SU-DHL-6 (cell line): ENCODE data around the gene ALDH1A1.

Experiments used
- H2AFZ ChIP-seq: fragments of 200-600 bp; sonication (generic); 2 replicates; pipeline ENCODE4 v1.6.1; 2014; ENCODE audit warnings: low read depth, mild to moderate bottlenecking, moderate library complexity, mixed read lengths, antibody characterized with exemption, low read length; ENCODE audit not compliant: severe bottlenecking
- H3F3A ChIP-seq: fragments of 200-600 bp; shearing (Covaris generic); 2 replicates; pipeline ENCODE4 v1.6.0; 2016; ENCODE audit warnings: antibody characterized with exemption, mild to moderate bottlenecking; ENCODE audit not compliant: insufficient read depth
- H3K27ac ChIP-seq: fragments of 200-600 bp; sonication (generic); 2 replicates; pipeline ENCODE4 v1.5.1; 2016; ENCODE audit warnings: low read depth, mild to moderate bottlenecking, low read length, moderate library complexity, mixed read lengths
- H3K27me3 ChIP-seq: fragments of 200-600 bp; sonication (generic), shearing (Covaris generic); 2 replicates; pipeline ENCODE4 v1.6.0; 2014; ENCODE audit warnings: mild to moderate bottlenecking, low read length
- H3K36me3 ChIP-seq: fragments of 200-600 bp; sonication (generic); 2 replicates; pipeline ENCODE4 v1.6.1; 2014; ENCODE audit warnings: mild to moderate bottlenecking, low read length, mixed read lengths
- H3K4me2 ChIP-seq: fragments of 300-600, 200-600 bp; shearing (Covaris generic), sonication (generic); 2 replicates; pipeline ENCODE4 v1.6.0; 2014; ENCODE audit warnings: low read length, low read depth, mild to moderate bottlenecking; ENCODE audit not compliant: poor library complexity, severe bottlenecking
- H3K4me3 ChIP-seq: fragments of 200-600 bp; sonication (generic); 2 replicates; pipeline ENCODE4 v1.5.1; 2014; ENCODE audit warnings: antibody characterized with exemption, low read length, mild to moderate bottlenecking, mixed read lengths; ENCODE audit not compliant: insufficient read depth, poor library complexity, severe bottlenecking
- H3K79me2 ChIP-seq: fragments of 200-600 bp; sonication (generic); 2 replicates; pipeline ENCODE4 v1.6.1; 2014; ENCODE audit warnings: mild to moderate bottlenecking, low read length, moderate library complexity; ENCODE audit not compliant: insufficient read depth
- H3K9ac ChIP-seq: fragments of 200-600 bp; sonication (generic); 2 replicates; pipeline ENCODE4 v1.7.0; 2014; ENCODE audit warnings: mild to moderate bottlenecking, low read length
- H3K9me2 ChIP-seq: fragments of 200-600 bp; sonication (generic); replicated peaks from 2 replicates; pipeline ENCODE4 v1.6.1; 2014; ENCODE audit warnings: low read length; ENCODE audit not compliant: insufficient read depth
- H3K9me3 ChIP-seq: fragments of 200-600 bp; sonication (generic); 2 replicates; pipeline ENCODE4 v1.6.1; 2014; ENCODE audit warnings: low read length, mixed read lengths; ENCODE audit not compliant: insufficient read depth
- H4K20me1 ChIP-seq: fragments of 200-600 bp; sonication (generic); 2 replicates; pipeline ENCODE4 v1.6.1; 2014; ENCODE audit warnings: low read depth, mild to moderate bottlenecking, antibody characterized with exemption, low read length, moderate library complexity, mixed read lengths
- EZH2phosphoT487 ChIP-seq: fragments of 200-600 bp; sonication (generic), shearing (Covaris generic); conservative IDR thresholded peaks from 2 replicates; pipeline ENCODE4 v1.6.1; 2018; ENCODE audit warnings: mild to moderate bottlenecking, antibody characterized with exemption, low read length, moderate library complexity, mixed read lengths
- TF ChIP-seq, protein P1 (sequence below): fragments of 200-600 bp; sonication (generic); IDR thresholded peaks from one replicate; pipeline ENCODE4 v1.5.1; 2017; ENCODE audit warnings: antibody characterized with exemption, mild to moderate bottlenecking, low read length, moderate library complexity; ENCODE audit not compliant: insufficient read depth, poor library complexity, severe bottlenecking

ALDH1A1 gene

DNA sequence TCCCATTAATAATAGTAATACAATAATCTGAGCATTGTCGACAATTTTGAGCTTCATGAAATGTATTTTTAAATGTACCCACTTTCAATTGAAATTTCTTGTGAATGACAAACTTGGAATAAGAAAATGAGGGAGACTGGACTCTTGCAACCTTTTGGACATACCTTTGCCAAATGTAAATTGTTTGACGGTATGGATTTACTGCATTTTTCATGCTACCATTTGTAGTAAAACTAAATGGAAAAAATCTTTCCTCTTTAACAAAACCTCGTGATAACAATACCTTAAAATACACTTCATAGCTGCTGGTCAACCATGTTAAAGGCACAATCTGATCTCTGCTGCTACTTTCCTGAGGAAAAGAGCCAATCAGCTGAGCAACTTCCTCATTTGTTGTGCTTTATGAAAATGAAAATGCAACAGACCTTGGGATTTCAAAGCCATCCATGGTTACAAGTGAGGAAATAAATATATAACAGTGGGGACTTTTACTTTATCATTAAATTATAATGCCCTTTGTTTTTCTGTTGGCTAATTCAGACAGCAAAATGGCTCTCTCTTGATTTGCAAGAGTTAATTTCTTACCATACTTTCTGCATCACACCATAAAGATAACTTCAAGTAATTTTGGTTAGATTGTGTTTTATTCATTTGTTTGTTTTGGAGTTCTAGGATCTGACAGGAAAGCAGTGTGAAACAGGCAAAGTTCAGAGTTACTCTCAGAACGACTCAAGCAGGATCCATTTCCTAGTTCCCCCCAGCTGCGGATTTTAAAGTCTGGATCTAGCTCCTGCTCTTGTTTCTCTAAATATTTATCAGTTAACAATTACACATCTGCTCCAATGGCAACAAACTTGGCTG, 1.1 kb downstream of the ALDH1A1 start:
- H3K4me2 ChIP-seq, result no peak overlapping the region
- TF ChIP-seq, protein P1, sequence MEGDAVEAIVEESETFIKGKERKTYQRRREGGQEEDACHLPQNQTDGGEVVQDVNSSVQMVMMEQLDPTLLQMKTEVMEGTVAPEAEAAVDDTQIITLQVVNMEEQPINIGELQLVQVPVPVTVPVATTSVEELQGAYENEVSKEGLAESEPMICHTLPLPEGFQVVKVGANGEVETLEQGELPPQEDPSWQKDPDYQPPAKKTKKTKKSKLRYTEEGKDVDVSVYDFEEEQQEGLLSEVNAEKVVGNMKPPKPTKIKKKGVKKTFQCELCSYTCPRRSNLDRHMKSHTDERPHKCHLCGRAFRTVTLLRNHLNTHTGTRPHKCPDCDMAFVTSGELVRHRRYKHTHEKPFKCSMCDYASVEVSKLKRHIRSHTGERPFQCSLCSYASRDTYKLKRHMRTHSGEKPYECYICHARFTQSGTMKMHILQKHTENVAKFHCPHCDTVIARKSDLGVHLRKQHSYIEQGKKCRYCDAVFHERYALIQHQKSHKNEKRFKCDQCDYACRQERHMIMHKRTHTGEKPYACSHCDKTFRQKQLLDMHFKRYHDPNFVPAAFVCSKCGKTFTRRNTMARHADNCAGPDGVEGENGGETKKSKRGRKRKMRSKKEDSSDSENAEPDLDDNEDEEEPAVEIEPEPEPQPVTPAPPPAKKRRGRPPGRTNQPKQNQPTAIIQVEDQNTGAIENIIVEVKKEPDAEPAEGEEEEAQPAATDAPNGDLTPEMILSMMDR, result no peak
- no peak for TF ChIP-seq EZH2phosphoT487
- no peak overlapping the region for H3K27ac ChIP-seq
- no peaks in the 10 kb centered on the region for H3K79me2 ChIP-seq
- no peak overlapping the region for H3K4me3 ChIP-seq
- H3K27me3 ChIP-seq, result no peaks in the 10 kb centered on the region
- no peak overlapping the region for H3K9ac ChIP-seq
- H3F3A ChIP-seq, result no peaks in the 10 kb centered on the region
- no peak overlapping the region for H2AFZ ChIP-seq
- no peaks in the 10 kb centered on the region for H3K9me2 ChIP-seq
- H4K20me1 ChIP-seq, result no peaks in the 10 kb centered on the region
- H3K9me3 ChIP-seq, result no peaks in the 10 kb centered on the region
- H3K36me3 ChIP-seq, result no peaks in the 10 kb centered on the region

DNA sequence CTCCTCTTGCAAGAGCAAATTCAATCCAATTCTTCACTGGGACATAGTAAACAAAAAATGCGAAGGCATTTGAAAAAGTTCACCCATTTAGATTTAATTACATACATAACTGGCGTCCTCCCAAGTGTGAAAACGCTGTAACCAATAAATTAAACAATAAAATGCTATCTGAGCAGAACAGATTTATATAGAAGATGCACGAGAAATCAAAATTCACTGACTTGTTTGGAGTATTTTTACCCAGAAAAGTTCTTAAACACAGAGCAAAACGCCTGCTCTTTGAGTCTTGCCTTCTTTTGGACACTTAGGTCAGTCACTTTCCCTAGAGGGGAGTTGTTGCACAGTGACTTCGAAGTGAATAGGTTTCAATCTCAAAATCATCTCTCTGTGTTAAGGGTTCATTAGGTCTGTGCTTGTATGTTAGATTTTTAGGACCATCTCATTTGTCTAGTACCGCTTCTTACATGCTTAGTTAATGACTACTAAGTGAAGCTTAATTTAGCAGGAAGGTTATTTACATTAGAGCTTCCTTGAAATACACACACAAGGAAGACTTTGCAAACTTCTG, 1.9 kb downstream of the ALDH1A1 start:
- no peak for TF ChIP-seq EZH2phosphoT487
- TF ChIP-seq, protein P1, result no peak
- H2AFZ ChIP-seq, result no peak overlapping the region
- H3K36me3 ChIP-seq, result no peaks in the 10 kb centered on the region
- H3K9me2 ChIP-seq, result no peaks in the 10 kb centered on the region
- H3K4me3 ChIP-seq, result no peak overlapping the region
- no peaks in the 10 kb centered on the region for H3K27me3 ChIP-seq
- H4K20me1 ChIP-seq, result no peaks in the 10 kb centered on the region
- no peaks in the 10 kb centered on the region for H3K79me2 ChIP-seq
- H3F3A ChIP-seq, result no peaks in the 10 kb centered on the region
- no peak overlapping the region for H3K27ac ChIP-seq
- no peak overlapping the region for H3K9ac ChIP-seq
- no peak overlapping the region for H3K4me2 ChIP-seq
- no peaks in the 10 kb centered on the region for H3K9me3 ChIP-seq

DNA sequence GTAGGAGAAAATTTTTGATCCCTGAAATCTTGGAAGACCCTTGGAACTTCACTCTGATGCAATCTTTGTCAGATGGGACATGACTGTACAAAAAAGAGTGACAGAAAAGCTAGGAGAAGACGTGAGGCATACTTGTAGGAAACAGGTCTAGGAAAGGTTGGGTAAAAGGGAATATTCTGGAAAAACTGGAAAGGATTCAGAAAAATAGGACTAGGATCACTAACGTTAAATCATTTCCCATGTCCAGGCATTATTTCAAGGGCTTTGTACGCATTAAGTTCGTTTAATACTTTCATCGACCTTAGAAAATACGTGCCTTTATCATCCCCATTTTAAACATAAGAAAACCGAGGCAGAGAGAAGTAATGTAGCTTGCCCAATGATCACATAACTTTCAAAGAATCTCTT, 2.9 kb downstream of the ALDH1A1 start:
- Histone ChIP-seq H3K4me2 (no peak overlapping the region), H4K20me1 (no peaks in the 10 kb centered on the region), H3K27ac (no peak overlapping the region), H3K27me3 (no peaks in the 10 kb centered on the region), H3K79me2 (no peaks in the 10 kb centered on the region), H3K9me2 (no peaks in the 10 kb centered on the region), H2AFZ (no peak overlapping the region), H3K9me3 (no peaks in the 10 kb centered on the region), H3F3A (no peaks in the 10 kb centered on the region), H3K36me3 (no peaks in the 10 kb centered on the region), H3K9ac (no peak overlapping the region), H3K4me3 (no peak overlapping the region)
- TF ChIP-seq, protein P1, result no peak
- no peak for TF ChIP-seq EZH2phosphoT487
